ENCODE data around the gene CELSR2.
A peak's percentile ranks its signal among the peaks of the same experiment; 100 is the strongest.

DNA sequence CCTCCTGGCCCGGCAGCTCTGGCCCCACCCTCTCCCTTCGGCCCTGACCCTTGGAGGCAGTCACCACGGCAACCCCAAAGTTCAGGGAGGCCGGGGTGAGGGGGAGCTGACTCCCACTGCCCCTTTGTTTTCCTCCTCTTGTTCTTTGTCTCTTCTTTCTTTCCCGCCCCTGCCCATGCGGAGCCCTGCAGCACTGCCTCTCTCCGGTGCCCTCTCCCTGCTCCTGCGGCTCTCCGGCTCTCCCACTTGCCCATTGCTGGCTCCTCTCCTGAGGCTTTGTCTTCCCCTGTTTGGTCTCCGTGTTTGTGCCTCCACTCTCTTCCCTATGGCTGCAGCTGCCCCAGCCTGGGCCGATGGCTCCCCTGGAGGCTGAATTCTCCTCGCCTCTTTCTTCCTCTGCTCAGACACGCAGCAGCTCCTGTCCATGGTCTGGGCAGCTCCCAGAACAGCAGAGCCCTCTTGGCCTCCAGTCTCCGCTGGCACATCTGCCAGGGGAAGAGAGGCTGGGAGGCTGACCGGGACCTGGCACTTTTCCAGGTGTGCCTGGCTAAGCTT, 5.8 kb downstream of the CELSR2 start:
- TF ChIP-seq CTCF (conservative IDR thresholded peaks at IDR 0.05; ENCODE audit: low read depth in 2 of 2) (peak in 1 of 2 experiments; percentile 12; a peak in 1 of 4 replicates), EZH2phosphoT487 (IDR thresholded peaks at IDR 0.05; ENCODE audit: unreplicated experiment) (no peak), POLR2AphosphoS5 (IDR thresholded peaks at IDR 0.05; ENCODE audit: low read depth) (no peak), NANOG (IDR thresholded peaks at IDR 0.05; ENCODE audit: borderline replicate concordance) (no peak), EZH2 (IDR thresholded peaks at IDR 0.05; ENCODE audit: low read depth, unreplicated experiment) (no peak)
- TF ChIP-seq, protein P1, sequence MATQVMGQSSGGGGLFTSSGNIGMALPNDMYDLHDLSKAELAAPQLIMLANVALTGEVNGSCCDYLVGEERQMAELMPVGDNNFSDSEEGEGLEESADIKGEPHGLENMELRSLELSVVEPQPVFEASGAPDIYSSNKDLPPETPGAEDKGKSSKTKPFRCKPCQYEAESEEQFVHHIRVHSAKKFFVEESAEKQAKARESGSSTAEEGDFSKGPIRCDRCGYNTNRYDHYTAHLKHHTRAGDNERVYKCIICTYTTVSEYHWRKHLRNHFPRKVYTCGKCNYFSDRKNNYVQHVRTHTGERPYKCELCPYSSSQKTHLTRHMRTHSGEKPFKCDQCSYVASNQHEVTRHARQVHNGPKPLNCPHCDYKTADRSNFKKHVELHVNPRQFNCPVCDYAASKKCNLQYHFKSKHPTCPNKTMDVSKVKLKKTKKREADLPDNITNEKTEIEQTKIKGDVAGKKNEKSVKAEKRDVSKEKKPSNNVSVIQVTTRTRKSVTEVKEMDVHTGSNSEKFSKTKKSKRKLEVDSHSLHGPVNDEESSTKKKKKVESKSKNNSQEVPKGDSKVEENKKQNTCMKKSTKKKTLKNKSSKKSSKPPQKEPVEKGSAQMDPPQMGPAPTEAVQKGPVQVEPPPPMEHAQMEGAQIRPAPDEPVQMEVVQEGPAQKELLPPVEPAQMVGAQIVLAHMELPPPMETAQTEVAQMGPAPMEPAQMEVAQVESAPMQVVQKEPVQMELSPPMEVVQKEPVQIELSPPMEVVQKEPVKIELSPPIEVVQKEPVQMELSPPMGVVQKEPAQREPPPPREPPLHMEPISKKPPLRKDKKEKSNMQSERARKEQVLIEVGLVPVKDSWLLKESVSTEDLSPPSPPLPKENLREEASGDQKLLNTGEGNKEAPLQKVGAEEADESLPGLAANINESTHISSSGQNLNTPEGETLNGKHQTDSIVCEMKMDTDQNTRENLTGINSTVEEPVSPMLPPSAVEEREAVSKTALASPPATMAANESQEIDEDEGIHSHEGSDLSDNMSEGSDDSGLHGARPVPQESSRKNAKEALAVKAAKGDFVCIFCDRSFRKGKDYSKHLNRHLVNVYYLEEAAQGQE (IDR thresholded peaks at IDR 0.05; ENCODE audit: unreplicated experiment): no peak
